ENCODE results near the gene ASPG. TPM values are rescaled to one million over a fixed set of nuclear protein-coding genes. Genes with fewer than 3 reads are reported as not detected.

The ASPG gene
- total and polyA plus RNA-seq, 2 donors (not counting 1 experiment from before 2014, with no cell fraction given), result not detected

- Histone ChIP-seq H3K9me3 (ENCODE audit: control insufficient read depth, insufficient read depth, low read depth, low read length) (no peaks in the 10 kb centered on the region), H2AFZ (ENCODE audit: low read length) (no peak overlapping the region), H3K27me3 (ENCODE audit: control insufficient read depth, insufficient read depth, low read length) (peaks cover 9% of the 10 kb centered on the region), H3K4me2 (ENCODE audit: extremely low read depth, insufficient read depth, low read length) (peak overlapping the region; percentile 13), H3K4me1 (ENCODE audit: control insufficient read depth, extremely low read depth, insufficient read depth, low read length) (no peaks in the 10 kb centered on the region), H4K20me1 (ENCODE audit: control insufficient read depth, extremely low read depth, insufficient read depth, low read length) (no peaks in the 10 kb centered on the region), H3K36me3 (ENCODE audit: control insufficient read depth, insufficient read depth, low read length) (no peaks in the 10 kb centered on the region), H3K27ac (ENCODE audit: insufficient read depth, low read length) (no peak overlapping the region), H3K79me2 (ENCODE audit: control insufficient read depth, insufficient read depth, low read length) (no peaks in the 10 kb centered on the region), H3K9ac (ENCODE audit: insufficient read depth, low read length) (no peak overlapping the region), H3K4me3 (replicated peaks in 1 of 4; ENCODE audit: control extremely low read depth in 1 of 4, insufficient read depth in 1 of 4, low read depth in 3 of 4, low read length in 4 of 4) (peak overlapping the region in 1 of 4 experiments; percentile 14)
- TF ChIP-seq, protein P1, sequence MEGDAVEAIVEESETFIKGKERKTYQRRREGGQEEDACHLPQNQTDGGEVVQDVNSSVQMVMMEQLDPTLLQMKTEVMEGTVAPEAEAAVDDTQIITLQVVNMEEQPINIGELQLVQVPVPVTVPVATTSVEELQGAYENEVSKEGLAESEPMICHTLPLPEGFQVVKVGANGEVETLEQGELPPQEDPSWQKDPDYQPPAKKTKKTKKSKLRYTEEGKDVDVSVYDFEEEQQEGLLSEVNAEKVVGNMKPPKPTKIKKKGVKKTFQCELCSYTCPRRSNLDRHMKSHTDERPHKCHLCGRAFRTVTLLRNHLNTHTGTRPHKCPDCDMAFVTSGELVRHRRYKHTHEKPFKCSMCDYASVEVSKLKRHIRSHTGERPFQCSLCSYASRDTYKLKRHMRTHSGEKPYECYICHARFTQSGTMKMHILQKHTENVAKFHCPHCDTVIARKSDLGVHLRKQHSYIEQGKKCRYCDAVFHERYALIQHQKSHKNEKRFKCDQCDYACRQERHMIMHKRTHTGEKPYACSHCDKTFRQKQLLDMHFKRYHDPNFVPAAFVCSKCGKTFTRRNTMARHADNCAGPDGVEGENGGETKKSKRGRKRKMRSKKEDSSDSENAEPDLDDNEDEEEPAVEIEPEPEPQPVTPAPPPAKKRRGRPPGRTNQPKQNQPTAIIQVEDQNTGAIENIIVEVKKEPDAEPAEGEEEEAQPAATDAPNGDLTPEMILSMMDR (conservative IDR thresholded peaks at IDR 0.05 in 1 of 2, IDR thresholded peaks at IDR 0.05 in 1 of 2; ENCODE audit: low read depth in 1 of 2, low read length in 2 of 2), result no peak
- no peak for TF ChIP-seq EZH2 (IDR thresholded peaks at IDR 0.05; ENCODE audit: low read length, missing control alignments)
- DNase-seq (ENCODE audit: low read depth in 2 of 2), result no peak
Observed at GRCh38 chr14:104116288-104116755, 30.8 kb downstream of the ASPG start.

DNA sequence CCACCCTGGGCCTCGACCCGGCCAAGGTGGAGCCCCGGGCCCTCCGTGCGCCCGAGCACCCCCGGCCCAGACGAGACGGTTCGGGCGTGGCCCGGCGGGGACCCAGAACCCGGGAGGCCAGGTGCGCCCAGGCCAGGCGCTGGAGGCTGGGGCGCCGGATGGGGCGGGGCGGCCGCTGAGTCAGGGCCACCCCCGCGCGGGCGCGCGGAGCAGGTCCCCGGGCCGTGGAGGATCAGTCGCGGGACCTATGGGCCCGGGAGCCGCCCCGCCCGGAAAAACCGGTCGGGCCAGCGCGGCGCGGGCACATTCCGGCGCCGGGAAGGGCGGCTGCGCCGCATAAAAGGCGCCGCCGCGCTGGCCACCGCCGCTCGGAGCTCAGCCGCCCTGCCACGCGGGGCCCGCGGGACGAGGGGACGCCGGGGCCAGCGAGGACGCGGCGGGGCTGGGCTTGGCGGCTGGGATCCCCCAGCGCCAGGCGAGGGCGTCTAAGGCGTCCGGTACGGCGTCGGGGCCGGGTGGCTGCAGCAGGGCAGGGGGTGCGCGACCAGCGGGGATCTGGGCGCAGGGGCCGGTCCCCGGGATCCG, 31.3 kb downstream of the ASPG start:
- TF ChIP-seq EZH2 (IDR thresholded peaks at IDR 0.05; ENCODE audit: low read length, missing control alignments), result no peak
- TF ChIP-seq, protein P1 (conservative IDR thresholded peaks at IDR 0.05 in 1 of 2, IDR thresholded peaks at IDR 0.05 in 1 of 2; ENCODE audit: low read depth in 1 of 2, low read length in 2 of 2), result no peak
- no peaks in the 10 kb centered on the region for H4K20me1 ChIP-seq (ENCODE audit: control insufficient read depth, extremely low read depth, insufficient read depth, low read length)
- no peaks in the 10 kb centered on the region for H3K9me3 ChIP-seq (ENCODE audit: control insufficient read depth, insufficient read depth, low read depth, low read length)
- DNase-seq (ENCODE audit: low read depth in 2 of 2), result no peak
- H3K36me3 ChIP-seq (ENCODE audit: control insufficient read depth, insufficient read depth, low read length), result no peaks in the 10 kb centered on the region
- H2AFZ ChIP-seq (ENCODE audit: low read length), result no peak overlapping the region
- H3K4me3 ChIP-seq (replicated peaks in 1 of 4; ENCODE audit: control extremely low read depth in 1 of 4, insufficient read depth in 1 of 4, low read depth in 3 of 4, low read length in 4 of 4), result peak overlapping the region in 1 of 4 experiments; percentile 14
- no peaks in the 10 kb centered on the region for H3K4me1 ChIP-seq (ENCODE audit: control insufficient read depth, extremely low read depth, insufficient read depth, low read length)
- no peak overlapping the region for H3K9ac ChIP-seq (ENCODE audit: insufficient read depth, low read length)
- no peak overlapping the region for H3K4me2 ChIP-seq (ENCODE audit: extremely low read depth, insufficient read depth, low read length)
- peaks cover 9% of the 10 kb centered on the region for H3K27me3 ChIP-seq (ENCODE audit: control insufficient read depth, insufficient read depth, low read length)
- H3K27ac ChIP-seq (ENCODE audit: insufficient read depth, low read length), result no peak overlapping the region
- H3K79me2 ChIP-seq (ENCODE audit: control insufficient read depth, insufficient read depth, low read length), result no peaks in the 10 kb centered on the region

DNA sequence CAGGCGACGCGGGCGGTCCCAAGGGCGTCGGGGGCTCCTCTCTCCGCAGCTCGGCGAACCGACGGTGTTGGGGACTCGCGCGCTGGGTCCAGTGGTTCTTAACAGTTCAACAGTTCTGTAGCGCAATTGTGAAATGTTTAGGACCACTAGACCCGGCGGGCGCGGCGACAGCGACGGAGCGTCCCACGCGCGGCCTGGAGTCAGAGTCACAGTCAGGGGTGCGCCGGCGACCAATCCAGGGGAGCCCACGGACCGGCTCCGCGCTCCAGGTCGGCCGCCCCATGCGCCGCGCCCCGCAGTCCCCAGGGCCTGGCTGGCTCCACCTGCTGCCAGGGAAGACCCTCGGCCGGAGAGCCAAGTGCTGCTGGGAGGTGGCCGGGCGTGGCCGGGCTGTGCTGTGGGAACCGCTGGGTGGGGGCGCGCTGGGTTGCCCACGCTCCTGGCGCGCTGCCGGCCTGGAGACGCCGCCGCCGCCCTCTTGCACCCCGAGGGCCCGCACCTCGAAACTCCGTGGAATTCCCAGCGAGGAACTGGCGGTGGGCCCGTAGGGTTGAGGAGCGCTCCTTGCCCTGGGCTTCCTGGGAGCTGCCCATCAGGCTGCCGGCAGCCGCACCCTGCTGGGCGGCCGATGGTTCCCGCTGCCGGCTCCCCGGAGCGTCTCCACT, 32.0 kb downstream of the ASPG start:
- no peak overlapping the region for H3K9ac ChIP-seq (ENCODE audit: insufficient read depth, low read length)
- TF ChIP-seq, protein P1 (conservative IDR thresholded peaks at IDR 0.05 in 1 of 2, IDR thresholded peaks at IDR 0.05 in 1 of 2; ENCODE audit: low read depth in 1 of 2, low read length in 2 of 2), result no peak
- TF ChIP-seq EZH2 (IDR thresholded peaks at IDR 0.05; ENCODE audit: low read length, missing control alignments), result peak; percentile 56
- H3K79me2 ChIP-seq (ENCODE audit: control insufficient read depth, insufficient read depth, low read length), result no peaks in the 10 kb centered on the region
- H3K9me3 ChIP-seq (ENCODE audit: control insufficient read depth, insufficient read depth, low read depth, low read length), result no peaks in the 10 kb centered on the region
- no peaks in the 10 kb centered on the region for H3K36me3 ChIP-seq (ENCODE audit: control insufficient read depth, insufficient read depth, low read length)
- no peaks in the 10 kb centered on the region for H3K4me1 ChIP-seq (ENCODE audit: control insufficient read depth, extremely low read depth, insufficient read depth, low read length)
- no peaks in the 10 kb centered on the region for H4K20me1 ChIP-seq (ENCODE audit: control insufficient read depth, extremely low read depth, insufficient read depth, low read length)
- H3K4me3 ChIP-seq (replicated peaks in 1 of 4; ENCODE audit: control extremely low read depth in 1 of 4, insufficient read depth in 1 of 4, low read depth in 3 of 4, low read length in 4 of 4), result no peak overlapping the region
- no peak overlapping the region for H2AFZ ChIP-seq (ENCODE audit: low read length)
- DNase-seq (ENCODE audit: low read depth in 2 of 2), result no peak
- no peak overlapping the region for H3K4me2 ChIP-seq (ENCODE audit: extremely low read depth, insufficient read depth, low read length)
- H3K27ac ChIP-seq (ENCODE audit: insufficient read depth, low read length), result no peak overlapping the region
- H3K27me3 ChIP-seq (ENCODE audit: control insufficient read depth, insufficient read depth, low read length), result peaks cover 9% of the 10 kb centered on the region
